A673 (cell line): ENCODE measurements around the gene C11orf68. TPM values are rescaled to one million over a fixed set of nuclear protein-coding genes. Genes with fewer than 3 reads are reported as not detected.

Experiments used
- BruUV-seq: library from RNA; stranded (reverse); fragments of 400-500 nt; replicated peaks from 2 replicates; lab custom pipeline; 2021; lab: Mats Ljungman, UMichigan
- CTCF ChIA-PET: fragments of 300-600 bp; sonication (Branson Sonifier 250); formaldehyde crosslinking; loops from one replicate; lab custom pipeline; 2022; ENCODE audit warnings: antibody characterized with exemption; lab: Charles Lee
- POLR2A ChIA-PET: fragments of 300-600 bp; sonication (Branson Sonifier 250); formaldehyde crosslinking; loops from one replicate; lab custom pipeline; 2022; ENCODE audit warnings: antibody characterized with exemption; ENCODE audit not compliant: low non-redundant PET; lab: Charles Lee
- DNase-seq: peaks from one replicate; pipeline ENCODE4 v3.0.0-alpha.2; 2015; ENCODE audit warnings: low spot score
- H3K27ac ChIP-seq: fragments of 200-600 bp; sonication (generic); 2 replicates; pipeline ENCODE4 v1.5.1; 2016; ENCODE audit warnings: mixed run types, low read depth, mild to moderate bottlenecking, mixed read lengths, antibody characterized with exemption, low read length; ENCODE audit not compliant: poor library complexity, severe bottlenecking
- H3K27me3 ChIP-seq: fragments of 200-600 bp; sonication (generic); replicated peaks from 2 replicates; pipeline ENCODE4 v1.6.1; 2017; ENCODE audit warnings: mixed run types, low read depth, mild to moderate bottlenecking, mixed read lengths, antibody characterized with exemption, low read length; ENCODE audit not compliant: insufficient read depth, poor library complexity
- H3K36me3 ChIP-seq: fragments of 200-600 bp; sonication (generic); 2 replicates; pipeline ENCODE4 v1.6.1; 2016; ENCODE audit warnings: mixed run types, mild to moderate bottlenecking, mixed read lengths, antibody characterized with exemption, low read length; ENCODE audit not compliant: insufficient read depth, poor library complexity, severe bottlenecking
- H3K4me1 ChIP-seq: fragments of 200-600 bp; sonication (generic); 2 replicates; pipeline ENCODE4 v1.6.1; 2017; ENCODE audit warnings: mixed run types, mild to moderate bottlenecking, mixed read lengths, antibody characterized with exemption, low read length; ENCODE audit not compliant: insufficient read depth, poor library complexity, severe bottlenecking
- H3K4me3 ChIP-seq: fragments of 200-600 bp; sonication (generic); 2 replicates; pipeline ENCODE4 v1.5.1; 2016; ENCODE audit warnings: low read depth, mixed run types, mild to moderate bottlenecking, mixed read lengths, low read length; ENCODE audit not compliant: poor library complexity, severe bottlenecking
- H3K9me3 ChIP-seq: fragments of 200-600 bp; sonication (generic); 2 replicates; pipeline ENCODE4 v1.6.1; 2016; ENCODE audit warnings: mixed run types, low read depth, mild to moderate bottlenecking, mixed read lengths, antibody characterized with exemption, low read length; ENCODE audit not compliant: poor library complexity, severe bottlenecking
- EZH2 ChIP-seq: fragments of 200-600 bp; sonication (generic); IDR thresholded peaks from 2 replicates; pipeline ENCODE4 v1.6.1; 2017; ENCODE audit warnings: borderline replicate concordance, low read depth, mild to moderate bottlenecking, mixed read lengths, antibody characterized with exemption, low read length; ENCODE audit not compliant: poor library complexity, severe bottlenecking
- intact Hi-C: fragments of 100-400 bp; cut with micrococcal nuclease; formaldehyde crosslinking; loops from one replicate; pipeline ENCODE4 v1.10.0; 2022; ENCODE audit not compliant: unreplicated experiment
- total RNA-seq: library from RNA; stranded (reverse); gene quantifications from 2 replicates; pipeline ENCODE4 v1.2.3, GENCODE V29; 2021
- TF ChIP-seq, protein P1 (sequence below): fragments of 300-800, 200-600 bp; sonication (generic); conservative IDR thresholded peaks from 2 replicates; pipeline ENCODE4 v1.5.1; 2017; ENCODE audit warnings: low read depth, mild to moderate bottlenecking, antibody characterized with exemption, low read length, moderate library complexity, mixed read lengths

Gene C11orf68
- total RNA-seq, 1 experiment from 2014 or later, result 22.4 TPM

DNA sequence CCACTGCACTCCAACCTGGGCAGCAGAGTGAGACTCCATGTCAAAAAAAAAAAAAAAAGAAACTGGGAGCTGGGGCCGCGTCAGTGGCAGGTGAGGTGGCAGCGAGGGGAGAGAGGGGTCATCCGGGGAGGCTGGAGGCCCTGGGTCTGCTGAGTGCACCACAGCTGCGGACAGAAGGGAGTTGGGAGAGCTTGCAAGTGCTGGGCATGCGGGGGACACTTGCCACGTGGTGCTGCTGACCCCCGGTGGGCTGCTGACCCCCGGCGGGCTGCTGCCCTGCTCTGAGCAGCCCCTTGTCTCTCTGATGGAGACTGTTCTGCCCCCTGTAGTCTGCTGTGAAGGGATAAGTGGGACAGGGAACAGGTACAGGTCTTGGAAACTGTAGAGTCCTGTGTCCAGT lies 3.0 kb upstream of the C11orf68 start:
- Histone ChIP-seq H3K4me3 (no peak overlapping the region), H3K9me3 (no peaks in the 10 kb centered on the region), H3K27me3 (no peaks in the 10 kb centered on the region), H3K4me1 (peaks cover 11% of the 10 kb centered on the region), H3K27ac (no peak overlapping the region), H3K36me3 (peaks cover 12% of the 10 kb centered on the region)
- DNase-seq, result no peak
- no TSS peak for BruUV-seq
- TF ChIP-seq EZH2, result no peak
- TF ChIP-seq, protein P1, sequence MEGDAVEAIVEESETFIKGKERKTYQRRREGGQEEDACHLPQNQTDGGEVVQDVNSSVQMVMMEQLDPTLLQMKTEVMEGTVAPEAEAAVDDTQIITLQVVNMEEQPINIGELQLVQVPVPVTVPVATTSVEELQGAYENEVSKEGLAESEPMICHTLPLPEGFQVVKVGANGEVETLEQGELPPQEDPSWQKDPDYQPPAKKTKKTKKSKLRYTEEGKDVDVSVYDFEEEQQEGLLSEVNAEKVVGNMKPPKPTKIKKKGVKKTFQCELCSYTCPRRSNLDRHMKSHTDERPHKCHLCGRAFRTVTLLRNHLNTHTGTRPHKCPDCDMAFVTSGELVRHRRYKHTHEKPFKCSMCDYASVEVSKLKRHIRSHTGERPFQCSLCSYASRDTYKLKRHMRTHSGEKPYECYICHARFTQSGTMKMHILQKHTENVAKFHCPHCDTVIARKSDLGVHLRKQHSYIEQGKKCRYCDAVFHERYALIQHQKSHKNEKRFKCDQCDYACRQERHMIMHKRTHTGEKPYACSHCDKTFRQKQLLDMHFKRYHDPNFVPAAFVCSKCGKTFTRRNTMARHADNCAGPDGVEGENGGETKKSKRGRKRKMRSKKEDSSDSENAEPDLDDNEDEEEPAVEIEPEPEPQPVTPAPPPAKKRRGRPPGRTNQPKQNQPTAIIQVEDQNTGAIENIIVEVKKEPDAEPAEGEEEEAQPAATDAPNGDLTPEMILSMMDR, result no peak
- ChIA-PET POLR2A (no interaction called here), CTCF (no interaction called here)
- intact Hi-C loops, result no loop called here

DNA sequence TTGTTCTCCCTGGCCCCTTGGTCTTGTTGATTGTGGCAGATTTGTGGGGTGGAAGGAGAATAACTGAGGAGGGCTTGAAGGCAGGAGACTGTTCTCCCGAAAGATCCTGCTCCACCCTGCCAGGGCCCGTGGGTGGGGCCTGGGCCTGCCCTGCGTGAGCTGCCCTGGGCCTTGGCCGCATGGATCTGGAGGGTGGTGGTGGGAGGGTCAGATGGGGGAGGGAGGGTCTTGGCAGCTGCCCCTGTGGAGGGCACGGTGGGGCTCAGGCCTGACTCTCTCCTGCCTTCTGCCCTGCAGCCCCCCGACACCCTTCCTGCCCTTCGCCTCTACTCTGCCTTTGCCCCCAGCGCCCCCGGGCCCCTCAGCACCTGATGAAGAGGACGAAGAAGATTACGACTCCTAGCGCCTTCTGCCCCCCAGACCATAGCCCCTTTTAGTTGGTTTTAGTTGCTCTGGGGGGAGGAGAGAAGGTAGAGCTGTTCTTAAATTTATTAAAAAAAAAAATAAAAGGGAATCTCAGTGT lies 2.2 kb upstream of the C11orf68 start:
- no peak for DNase-seq
- BruUV-seq, result no TSS peak
- peaks cover 16% of the 10 kb centered on the region for H3K4me1 ChIP-seq
- no peak overlapping the region for H3K27ac ChIP-seq
- POLR2A ChIA-PET, result no interaction called here
- no peaks in the 10 kb centered on the region for H3K27me3 ChIP-seq
- CTCF ChIA-PET, result no interaction called here
- H3K36me3 ChIP-seq, result peaks cover 12% of the 10 kb centered on the region
- no peaks in the 10 kb centered on the region for H3K9me3 ChIP-seq
- intact Hi-C loops, result no loop called here
- peak overlapping the region; percentile 83 for H3K4me3 ChIP-seq
- TF ChIP-seq, protein P1, result no peak
- TF ChIP-seq EZH2, result no peak

DNA sequence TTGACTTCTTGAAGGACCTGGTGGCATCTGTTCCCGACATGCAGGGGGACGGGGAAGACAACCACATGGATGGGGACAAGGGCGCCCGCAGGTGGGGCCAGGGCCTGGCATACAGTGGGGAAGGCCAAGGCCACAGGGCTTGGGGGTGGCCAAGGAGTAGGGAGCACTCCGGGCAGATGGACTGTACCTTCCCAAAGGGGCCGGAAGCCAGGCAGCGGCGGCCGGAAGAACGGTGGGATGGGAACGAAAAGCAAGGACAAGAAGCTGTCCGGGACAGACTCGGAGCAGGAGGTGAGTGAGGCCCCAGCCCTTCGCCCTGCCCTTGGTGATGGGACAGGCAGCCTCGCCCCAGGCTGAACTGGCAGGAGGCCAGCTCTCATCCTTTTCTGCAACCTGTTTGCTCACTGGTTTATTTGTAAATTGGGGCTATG lies 1.5 kb upstream of the C11orf68 start:
- peak overlapping the region; percentile 83 for H3K4me3 ChIP-seq
- TF ChIP-seq, protein P1, result no peak
- no peak for TF ChIP-seq EZH2
- BruUV-seq, result no TSS peak
- ChIA-PET POLR2A (no interaction called here), CTCF (no interaction called here)
- H3K9me3 ChIP-seq, result no peaks in the 10 kb centered on the region
- H3K4me1 ChIP-seq, result peaks cover 23% of the 10 kb centered on the region
- intact Hi-C loops, result no loop called here
- H3K36me3 ChIP-seq, result peaks cover 12% of the 10 kb centered on the region
- DNase-seq, result no peak
- peak overlapping the region; percentile 84 for H3K27ac ChIP-seq
- H3K27me3 ChIP-seq, result no peaks in the 10 kb centered on the region
